Measurements from ENCODE around the gene GRIN2A.

GRIN2A gene

DNA sequence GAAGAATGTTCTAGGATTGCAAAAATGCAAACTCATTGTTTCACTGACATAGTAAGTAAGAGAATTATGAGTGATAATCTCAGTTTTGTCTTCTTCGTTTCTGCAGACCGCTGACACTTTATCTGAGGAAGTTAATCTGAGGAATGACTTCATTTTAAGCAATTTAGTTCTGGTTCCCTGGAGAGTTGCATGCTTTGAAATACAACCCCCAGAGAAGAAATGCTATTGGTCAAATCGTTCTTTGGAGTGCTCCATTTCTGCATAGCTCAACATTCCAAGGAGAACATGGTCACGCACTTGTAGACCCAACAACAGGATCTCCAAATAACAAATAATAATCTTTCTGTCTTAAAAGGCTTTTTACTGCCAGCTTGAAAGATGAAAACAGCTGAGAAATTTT lies 427.1 kb downstream of the GRIN2A start:
- Histone ChIP-seq H3K27ac (ENCODE audit: low read depth, low read length) (no peak overlapping the region), H3K79me2 (ENCODE audit: control insufficient read depth, insufficient read depth, low read length, unreplicated experiment) (no peaks in the 10 kb centered on the region), H3K36me3 (ENCODE audit: insufficient read depth, low read length) (no peaks in the 10 kb centered on the region), H3K4me1 (ENCODE audit: control insufficient read depth, insufficient read depth, low read length, unreplicated experiment) (no peaks in the 10 kb centered on the region), H3K27me3 (ENCODE audit: insufficient read depth, low read length) (no peaks in the 10 kb centered on the region), H2AFZ (ENCODE audit: low read length, unreplicated experiment) (no peak overlapping the region), H3K4me3 (ENCODE audit: low read depth, low read length) (no peak overlapping the region)

DNA sequence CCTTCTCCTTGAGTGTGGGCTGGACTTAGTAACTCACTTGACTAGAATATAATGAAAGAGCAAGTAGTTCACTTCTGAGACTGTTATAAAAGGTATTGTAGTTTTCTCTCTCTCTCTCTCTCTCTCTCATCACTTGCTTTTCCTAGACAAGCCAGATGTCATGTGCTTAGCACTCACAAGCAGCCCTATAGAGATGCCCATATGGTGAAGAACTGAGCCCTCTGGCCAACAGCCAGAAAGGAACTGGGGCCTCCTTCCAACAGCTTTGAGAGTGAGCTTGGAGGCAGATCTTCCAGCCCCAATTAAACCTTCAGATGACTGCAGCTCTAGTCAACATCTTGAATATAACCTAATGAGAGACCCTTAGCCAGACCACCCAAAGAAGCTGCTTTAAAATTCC lies 440.5 kb downstream of the GRIN2A start:
- H2AFZ ChIP-seq (ENCODE audit: low read length, unreplicated experiment): no peak overlapping the region
- no peak overlapping the region for H3K4me3 ChIP-seq (ENCODE audit: low read depth, low read length)
- no peaks in the 10 kb centered on the region for H3K27me3 ChIP-seq (ENCODE audit: insufficient read depth, low read length)
- H3K79me2 ChIP-seq (ENCODE audit: control insufficient read depth, insufficient read depth, low read length, unreplicated experiment): no peaks in the 10 kb centered on the region
- no peaks in the 10 kb centered on the region for H3K36me3 ChIP-seq (ENCODE audit: insufficient read depth, low read length)
- H3K4me1 ChIP-seq (ENCODE audit: control insufficient read depth, insufficient read depth, low read length, unreplicated experiment): no peaks in the 10 kb centered on the region
- no peak overlapping the region for H3K27ac ChIP-seq (ENCODE audit: low read depth, low read length)

DNA sequence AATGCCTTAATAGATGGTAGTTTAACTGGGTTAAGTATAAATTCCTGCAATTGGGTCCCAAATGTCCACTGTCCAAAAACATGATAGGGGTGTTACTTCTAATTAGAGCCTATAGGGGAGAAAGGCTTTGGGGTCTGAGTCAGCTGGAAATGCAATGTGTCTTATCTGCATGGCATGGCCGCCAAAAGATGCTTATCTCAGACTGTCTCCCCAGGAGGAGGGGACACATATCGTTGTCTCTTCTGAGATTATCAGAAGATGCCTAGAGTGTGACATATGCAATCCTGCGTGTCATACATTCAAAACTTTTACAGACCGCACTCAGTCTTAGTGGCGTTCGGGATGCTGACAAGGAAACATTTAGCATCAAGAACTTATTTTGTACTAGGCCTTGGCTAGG lies 442.9 kb downstream of the GRIN2A start:
- H3K36me3 ChIP-seq (ENCODE audit: insufficient read depth, low read length): no peaks in the 10 kb centered on the region
- H3K27ac ChIP-seq (ENCODE audit: low read depth, low read length): no peak overlapping the region
- H2AFZ ChIP-seq (ENCODE audit: low read length, unreplicated experiment): no peak overlapping the region
- H3K79me2 ChIP-seq (ENCODE audit: control insufficient read depth, insufficient read depth, low read length, unreplicated experiment): no peaks in the 10 kb centered on the region
- no peaks in the 10 kb centered on the region for H3K4me1 ChIP-seq (ENCODE audit: control insufficient read depth, insufficient read depth, low read length, unreplicated experiment)
- H3K27me3 ChIP-seq (ENCODE audit: insufficient read depth, low read length): no peaks in the 10 kb centered on the region
- no peak overlapping the region for H3K4me3 ChIP-seq (ENCODE audit: low read depth, low read length)

DNA sequence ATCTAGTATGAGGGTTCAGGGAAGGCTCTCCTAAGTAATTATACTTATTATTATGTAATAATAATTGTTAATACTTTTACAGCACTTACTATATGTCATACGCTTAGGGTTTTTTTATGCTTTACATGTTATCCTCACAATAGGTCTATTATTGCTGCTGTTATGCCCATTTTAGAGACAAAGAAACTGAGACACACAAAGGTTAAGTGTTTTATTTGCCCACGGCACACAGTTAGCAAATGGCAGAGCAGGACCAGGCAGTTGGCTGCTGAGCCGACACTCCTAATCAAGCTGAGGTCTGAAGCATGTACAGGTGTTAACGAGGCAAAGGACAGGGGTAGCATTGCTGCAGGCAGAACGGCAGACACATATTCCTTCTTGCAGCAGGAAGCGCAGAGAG lies 443.5 kb downstream of the GRIN2A start:
- no peaks in the 10 kb centered on the region for H3K4me1 ChIP-seq (ENCODE audit: control insufficient read depth, insufficient read depth, low read length, unreplicated experiment)
- no peaks in the 10 kb centered on the region for H3K36me3 ChIP-seq (ENCODE audit: insufficient read depth, low read length)
- no peak overlapping the region for H3K4me3 ChIP-seq (ENCODE audit: low read depth, low read length)
- H3K27ac ChIP-seq (ENCODE audit: low read depth, low read length): no peak overlapping the region
- no peaks in the 10 kb centered on the region for H3K79me2 ChIP-seq (ENCODE audit: control insufficient read depth, insufficient read depth, low read length, unreplicated experiment)
- H3K27me3 ChIP-seq (ENCODE audit: insufficient read depth, low read length): no peaks in the 10 kb centered on the region
- H2AFZ ChIP-seq (ENCODE audit: low read length, unreplicated experiment): no peak overlapping the region

DNA sequence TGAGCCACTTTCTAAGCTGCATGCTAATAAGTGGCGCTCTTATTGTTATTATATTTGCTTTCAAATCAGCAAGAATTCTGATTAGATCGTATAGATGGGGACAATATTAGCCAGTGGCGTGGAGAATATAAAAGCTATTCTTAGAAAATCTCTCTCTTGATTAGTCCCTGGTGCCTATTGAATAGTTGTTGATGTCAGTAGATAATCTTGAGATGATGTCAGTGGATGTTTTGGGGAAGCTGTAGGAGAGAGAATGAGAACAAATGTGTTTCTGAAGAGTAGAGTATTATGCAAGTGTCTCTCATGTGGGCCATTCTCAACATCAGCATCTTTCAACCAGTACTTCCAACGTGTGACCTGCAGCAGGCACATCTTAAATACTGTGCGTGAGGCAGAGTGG lies 445.7 kb downstream of the GRIN2A start:
- Histone ChIP-seq H3K79me2 (ENCODE audit: control insufficient read depth, insufficient read depth, low read length, unreplicated experiment) (no peaks in the 10 kb centered on the region), H3K36me3 (ENCODE audit: insufficient read depth, low read length) (no peaks in the 10 kb centered on the region)

DNA sequence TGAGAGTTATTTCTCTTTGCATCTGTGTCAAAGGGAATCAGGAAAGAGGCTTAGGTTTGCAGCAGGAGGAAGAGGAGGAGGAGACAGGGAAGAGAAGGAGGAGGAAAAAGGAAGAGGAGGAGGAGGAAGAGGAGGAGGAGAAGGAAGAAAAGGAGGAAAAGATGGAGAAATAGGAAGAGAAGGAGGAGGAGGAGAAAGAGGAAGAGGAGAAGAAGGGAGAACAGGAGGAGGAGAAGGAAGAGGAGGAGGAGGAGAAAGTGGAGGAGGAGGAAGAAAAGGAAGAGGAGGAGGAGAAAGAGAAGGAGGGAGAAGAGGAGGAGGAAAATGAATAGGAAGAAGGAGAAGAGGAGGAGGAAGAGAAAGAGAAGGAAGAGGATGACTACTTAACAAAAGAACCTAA lies 459.1 kb downstream of the GRIN2A start:
- no peak overlapping the region for H3K27ac ChIP-seq (ENCODE audit: low read depth, low read length)
- no peaks in the 10 kb centered on the region for H3K4me1 ChIP-seq (ENCODE audit: control insufficient read depth, insufficient read depth, low read length, unreplicated experiment)
- H3K4me3 ChIP-seq (ENCODE audit: low read depth, low read length): no peak overlapping the region
- H2AFZ ChIP-seq (ENCODE audit: low read length, unreplicated experiment): no peak overlapping the region
- H3K79me2 ChIP-seq (ENCODE audit: control insufficient read depth, insufficient read depth, low read length, unreplicated experiment): no peaks in the 10 kb centered on the region
- no peaks in the 10 kb centered on the region for H3K36me3 ChIP-seq (ENCODE audit: insufficient read depth, low read length)
- H3K27me3 ChIP-seq (ENCODE audit: insufficient read depth, low read length): no peaks in the 10 kb centered on the region

More for the DNA sequence above, 445.7 kb downstream of the GRIN2A start:
- no peaks in the 10 kb centered on the region for H3K4me1 ChIP-seq (ENCODE audit: control insufficient read depth, insufficient read depth, low read length, unreplicated experiment)
- no peak overlapping the region for H3K4me3 ChIP-seq (ENCODE audit: low read depth, low read length)
- H3K27me3 ChIP-seq (ENCODE audit: insufficient read depth, low read length): no peaks in the 10 kb centered on the region
- H3K27ac ChIP-seq (ENCODE audit: low read depth, low read length): no peak overlapping the region
- no peak overlapping the region for H2AFZ ChIP-seq (ENCODE audit: low read length, unreplicated experiment)

DNA sequence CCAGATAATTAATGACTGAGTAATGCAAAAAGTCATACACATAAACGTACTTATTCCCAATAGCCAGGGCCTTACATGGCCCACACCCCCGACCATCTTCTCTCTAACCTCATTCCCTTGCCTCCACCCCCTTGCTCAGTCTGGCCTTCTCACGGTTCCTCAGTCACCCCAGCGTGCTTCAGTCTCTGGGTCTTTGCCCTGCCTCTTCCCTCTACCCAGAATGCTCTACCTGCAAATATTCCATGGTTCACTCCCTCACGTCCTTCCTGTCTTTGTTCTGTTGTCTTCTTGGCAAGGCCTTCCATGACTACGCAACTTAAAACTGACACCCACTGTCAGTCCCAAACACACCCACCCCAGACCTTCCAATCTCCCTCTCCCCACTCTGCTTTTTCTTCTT lies 468.3 kb downstream of the GRIN2A start:
- Histone ChIP-seq H3K4me3 (ENCODE audit: low read depth, low read length) (no peak overlapping the region), H3K27ac (ENCODE audit: low read depth, low read length) (no peak overlapping the region), H3K4me1 (ENCODE audit: control insufficient read depth, insufficient read depth, low read length, unreplicated experiment) (no peaks in the 10 kb centered on the region), H3K79me2 (ENCODE audit: control insufficient read depth, insufficient read depth, low read length, unreplicated experiment) (no peaks in the 10 kb centered on the region), H2AFZ (ENCODE audit: low read length, unreplicated experiment) (no peak overlapping the region), H3K27me3 (ENCODE audit: insufficient read depth, low read length) (no peaks in the 10 kb centered on the region), H3K36me3 (ENCODE audit: insufficient read depth, low read length) (no peaks in the 10 kb centered on the region)

DNA sequence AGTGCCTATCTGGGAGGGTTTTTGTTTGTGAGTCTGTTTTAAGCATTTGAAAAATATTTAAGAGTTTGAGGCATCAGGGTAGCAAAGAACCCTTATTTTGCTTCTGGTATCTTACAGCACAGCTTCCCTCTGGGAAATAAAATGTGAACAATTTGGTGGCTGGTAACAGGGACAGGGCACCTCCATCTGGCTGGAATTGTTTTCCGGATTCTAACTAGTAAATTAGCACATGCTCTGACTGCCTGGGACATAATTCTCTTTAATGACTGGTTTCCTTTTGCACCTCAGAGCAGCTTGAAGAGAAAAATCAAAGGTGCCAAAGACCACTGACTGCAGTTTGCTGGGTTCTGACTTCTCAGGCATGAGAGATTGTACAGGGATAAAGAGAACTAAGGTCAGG lies 469.1 kb downstream of the GRIN2A start:
- no peaks in the 10 kb centered on the region for H3K36me3 ChIP-seq (ENCODE audit: insufficient read depth, low read length)
- no peak overlapping the region for H3K27ac ChIP-seq (ENCODE audit: low read depth, low read length)
- H3K27me3 ChIP-seq (ENCODE audit: insufficient read depth, low read length): no peaks in the 10 kb centered on the region
- H3K4me1 ChIP-seq (ENCODE audit: control insufficient read depth, insufficient read depth, low read length, unreplicated experiment): no peaks in the 10 kb centered on the region
- H2AFZ ChIP-seq (ENCODE audit: low read length, unreplicated experiment): no peak overlapping the region
- H3K4me3 ChIP-seq (ENCODE audit: low read depth, low read length): no peak overlapping the region
- H3K79me2 ChIP-seq (ENCODE audit: control insufficient read depth, insufficient read depth, low read length, unreplicated experiment): no peaks in the 10 kb centered on the region

DNA sequence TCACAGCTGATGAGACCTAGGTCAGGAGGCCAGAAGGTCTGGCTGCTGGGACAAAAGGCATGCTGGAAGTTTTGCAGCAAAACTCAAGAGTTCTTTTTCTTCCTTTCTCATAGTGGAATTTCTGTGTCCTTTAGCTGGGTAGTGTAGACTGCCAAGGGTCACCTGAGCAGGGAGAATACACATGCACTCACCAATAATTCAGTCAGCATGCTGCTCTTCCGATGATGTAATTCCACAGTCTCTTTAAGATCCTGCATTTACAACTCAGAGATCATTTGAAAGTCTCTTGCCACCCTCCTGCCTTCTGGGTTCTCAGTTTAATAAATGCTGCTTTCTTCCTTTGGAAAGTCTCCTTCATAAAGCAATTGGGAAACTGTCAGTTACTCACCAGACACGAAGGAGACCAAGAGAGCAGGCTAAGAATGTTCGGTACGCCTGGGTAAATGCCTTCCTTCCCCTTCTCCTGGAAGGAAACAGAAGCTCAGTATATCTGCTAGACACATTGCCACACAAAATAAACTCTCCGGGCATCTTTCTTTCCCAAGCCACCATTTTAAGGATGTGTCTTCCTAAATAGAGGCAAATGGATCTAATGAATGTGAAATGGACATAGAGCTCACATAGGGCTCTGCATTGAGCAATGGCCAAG lies 473.1 kb downstream of the GRIN2A start:
- H3K27ac ChIP-seq (ENCODE audit: low read depth, low read length): no peak overlapping the region
- H3K79me2 ChIP-seq (ENCODE audit: control insufficient read depth, insufficient read depth, low read length, unreplicated experiment): no peaks in the 10 kb centered on the region
- no peaks in the 10 kb centered on the region for H3K4me1 ChIP-seq (ENCODE audit: control insufficient read depth, insufficient read depth, low read length, unreplicated experiment)
- H3K4me3 ChIP-seq (ENCODE audit: low read depth, low read length): no peak overlapping the region
- H2AFZ ChIP-seq (ENCODE audit: low read length, unreplicated experiment): no peak overlapping the region
- no peaks in the 10 kb centered on the region for H3K27me3 ChIP-seq (ENCODE audit: insufficient read depth, low read length)
- H3K36me3 ChIP-seq (ENCODE audit: insufficient read depth, low read length): no peaks in the 10 kb centered on the region

DNA sequence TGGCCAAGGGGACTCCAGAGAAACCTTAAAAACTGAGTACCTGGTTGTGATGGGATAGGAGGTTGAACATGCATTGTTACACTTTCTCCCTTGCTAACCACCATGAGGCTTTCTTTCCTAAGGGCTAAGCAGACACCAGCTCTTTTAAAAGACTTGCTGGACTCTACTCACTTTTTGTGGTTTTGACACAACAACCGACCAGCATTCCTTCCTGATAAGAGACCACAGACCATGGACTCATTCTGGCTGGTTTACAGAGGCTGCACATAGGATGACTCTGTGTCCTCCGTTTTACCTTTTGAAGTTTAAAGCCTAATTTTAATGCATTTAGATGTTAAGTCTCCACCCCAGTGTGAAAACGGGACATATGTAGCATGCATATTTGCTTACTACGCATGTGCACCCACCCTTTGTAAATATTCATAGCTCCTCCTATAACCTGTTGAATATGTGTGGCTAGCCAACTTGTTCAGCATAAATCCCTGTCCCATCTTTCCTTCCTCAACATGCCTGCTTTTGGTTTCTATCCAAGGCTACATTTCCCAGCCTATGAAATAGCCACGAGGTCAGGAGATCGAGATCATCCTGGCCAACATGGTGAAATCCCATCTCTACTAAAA lies 475.9 kb downstream of the GRIN2A start:
- Histone ChIP-seq H3K36me3 (ENCODE audit: insufficient read depth, low read length) (no peaks in the 10 kb centered on the region), H3K27me3 (ENCODE audit: insufficient read depth, low read length) (no peaks in the 10 kb centered on the region), H3K4me1 (ENCODE audit: control insufficient read depth, insufficient read depth, low read length, unreplicated experiment) (no peaks in the 10 kb centered on the region), H3K27ac (ENCODE audit: low read depth, low read length) (no peak overlapping the region), H3K79me2 (ENCODE audit: control insufficient read depth, insufficient read depth, low read length, unreplicated experiment) (no peaks in the 10 kb centered on the region), H2AFZ (ENCODE audit: low read length, unreplicated experiment) (no peak overlapping the region), H3K4me3 (ENCODE audit: low read depth, low read length) (no peak overlapping the region)

DNA sequence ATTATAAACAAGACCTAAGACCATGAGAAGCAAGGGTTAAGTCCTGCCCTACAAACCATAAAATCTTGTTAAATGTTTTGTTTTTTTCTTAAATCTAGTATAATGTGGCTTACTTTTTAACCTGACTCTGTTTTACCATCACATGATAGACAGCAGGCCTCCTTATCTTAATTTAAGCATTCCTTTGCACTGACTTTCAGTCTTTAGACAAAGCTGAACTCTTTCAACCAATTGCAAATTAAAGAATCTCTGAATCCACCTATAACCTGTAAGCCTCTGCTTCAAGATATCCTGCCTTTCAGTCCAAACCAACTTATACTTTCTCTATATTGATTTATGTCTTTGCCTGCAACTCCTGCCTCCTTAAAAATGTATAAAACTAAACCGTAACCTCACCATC lies 478.5 kb downstream of the GRIN2A start:
- Histone ChIP-seq H3K27ac (ENCODE audit: low read depth, low read length) (no peak overlapping the region), H3K4me3 (ENCODE audit: low read depth, low read length) (no peak overlapping the region), H3K4me1 (ENCODE audit: control insufficient read depth, insufficient read depth, low read length, unreplicated experiment) (no peaks in the 10 kb centered on the region), H3K27me3 (ENCODE audit: insufficient read depth, low read length) (no peaks in the 10 kb centered on the region), H3K79me2 (ENCODE audit: control insufficient read depth, insufficient read depth, low read length, unreplicated experiment) (no peaks in the 10 kb centered on the region), H2AFZ (ENCODE audit: low read length, unreplicated experiment) (no peak overlapping the region), H3K36me3 (ENCODE audit: insufficient read depth, low read length) (no peaks in the 10 kb centered on the region)
